HEK293 (cell line): Measurements from ENCODE around the gene LDLRAD3.
A peak's percentile ranks its signal among the peaks of the same experiment; 100 is the strongest.

ENCODE experiments used
- PRDM1 ChIP-seq: fragments of 450-650 bp; formaldehyde crosslinking; IDR thresholded peaks from 2 replicates; pipeline ENCODE4; 2016; ENCODE audit warnings: missing biosample characterization, missing genetic modification characterization
- SP2 ChIP-seq: fragments of 450-650 bp; formaldehyde crosslinking; IDR thresholded peaks from 2 replicates; pipeline ENCODE4 v1.5.1; 2016; ENCODE audit warnings: missing biosample characterization, missing genetic modification characterization
- ZBTB11 ChIP-seq: fragments of 450-650 bp; formaldehyde crosslinking; conservative IDR thresholded peaks from 2 replicates; pipeline ENCODE4 v1.5.1; 2016; ENCODE audit warnings: low read depth, missing biosample characterization, missing genetic modification characterization
- ZBTB49 ChIP-seq: fragments of 450-650 bp; formaldehyde crosslinking; IDR thresholded peaks from 2 replicates; pipeline ENCODE4 v1.5.1; 2016; ENCODE audit warnings: missing biosample characterization, missing genetic modification characterization, low read depth
- ZNF138 ChIP-seq: fragments of 450-650 bp; formaldehyde crosslinking; IDR thresholded peaks from 2 replicates; pipeline ENCODE4 v1.5.1; 2016; ENCODE audit warnings: missing biosample characterization, missing genetic modification characterization, borderline replicate concordance
- ZNF155 ChIP-seq: fragments of 450-650 bp; formaldehyde crosslinking; IDR thresholded peaks from 2 replicates; pipeline ENCODE4 v1.5.1; 2016; ENCODE audit warnings: missing biosample characterization, missing genetic modification characterization
- ZNF433 ChIP-seq: fragments of 450-650 bp; formaldehyde crosslinking; IDR thresholded peaks from 2 replicates; pipeline ENCODE4 v1.5.1; 2016; ENCODE audit warnings: missing biosample characterization, missing genetic modification characterization, low read depth
- ZNF585B ChIP-seq: fragments of 450-650 bp; formaldehyde crosslinking; IDR thresholded peaks from 2 replicates; pipeline ENCODE4 v1.5.1; 2016; ENCODE audit warnings: missing biosample characterization, missing genetic modification characterization
- ZNF624 ChIP-seq: fragments of 450-650 bp; formaldehyde crosslinking; IDR thresholded peaks from 2 replicates; pipeline ENCODE4 v1.5.1; 2017; ENCODE audit warnings: missing biosample characterization, missing genetic modification characterization
- ZNF629 ChIP-seq: fragments of 450-650 bp; formaldehyde crosslinking; IDR thresholded peaks from 2 replicates; pipeline ENCODE4 v1.5.1; 2017; ENCODE audit warnings: missing biosample characterization, missing genetic modification characterization
- ZNF660 ChIP-seq: fragments of 450-650 bp; IDR thresholded peaks from 2 replicates; pipeline ENCODE4 v1.5.1; 2018; ENCODE audit warnings: missing biosample characterization, mild to moderate bottlenecking, missing genetic modification characterization
- ZNF677 ChIP-seq: fragments of 450-650 bp; IDR thresholded peaks from 2 replicates; pipeline ENCODE4 v1.5.0; 2018; ENCODE audit warnings: missing biosample characterization, mild to moderate bottlenecking, missing genetic modification characterization, moderate library complexity
- ZNF692 ChIP-seq: fragments of 450-650 bp; formaldehyde crosslinking; IDR thresholded peaks from 2 replicates; pipeline ENCODE4 v1.5.1; 2016; ENCODE audit warnings: missing biosample characterization, missing genetic modification characterization
- ZNF76 ChIP-seq: fragments of 450-650 bp; formaldehyde crosslinking; IDR thresholded peaks from 2 replicates; pipeline ENCODE4; 2016; ENCODE audit warnings: low read depth, missing biosample characterization, missing genetic modification characterization, borderline replicate concordance
- ZNF837 ChIP-seq: fragments of 450-650 bp; formaldehyde crosslinking; IDR thresholded peaks from 2 replicates; pipeline ENCODE4 v1.5.1; 2016; ENCODE audit warnings: missing biosample characterization, missing genetic modification characterization
- TF ChIP-seq, protein P1 (sequence below): fragments of 450-650 bp; formaldehyde crosslinking; IDR thresholded peaks from 2 replicates; pipeline ENCODE4; 2016; ENCODE audit warnings: missing biosample characterization, missing genetic modification characterization
- TF ChIP-seq, protein P2 (sequence below): fragments of 450-650 bp; formaldehyde crosslinking; optimal IDR thresholded peaks from 2 replicates; pipeline ENCODE3; 2016; ENCODE audit warnings: missing biosample characterization, mild to moderate bottlenecking, missing genetic modification characterization
- TF ChIP-seq, protein P3 (sequence below): fragments of 450-650 bp; formaldehyde crosslinking; IDR thresholded peaks from 2 replicates; pipeline ENCODE4 v1.5.1; 2016; ENCODE audit warnings: missing biosample characterization, missing genetic modification characterization

The LDLRAD3 gene

GRCh38 chr11:36149538-36150242 is 205.8 kb downstream of the LDLRAD3 start (continued):
- TF ChIP-seq, protein P1, sequence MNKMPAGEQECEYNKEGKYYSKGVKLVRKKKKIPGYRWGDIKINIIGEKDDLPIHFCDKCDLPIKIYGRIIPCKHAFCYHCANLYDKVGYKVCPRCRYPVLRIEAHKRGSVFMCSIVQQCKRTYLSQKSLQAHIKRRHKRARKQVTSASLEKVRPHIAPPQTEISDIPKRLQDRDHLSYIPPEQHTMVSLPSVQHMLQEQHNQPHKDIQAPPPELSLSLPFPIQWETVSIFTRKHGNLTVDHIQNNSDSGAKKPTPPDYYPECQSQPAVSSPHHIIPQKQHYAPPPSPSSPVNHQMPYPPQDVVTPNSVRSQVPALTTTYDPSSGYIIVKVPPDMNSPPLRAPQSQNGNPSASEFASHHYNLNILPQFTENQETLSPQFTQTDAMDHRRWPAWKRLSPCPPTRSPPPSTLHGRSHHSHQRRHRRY (tag by site-specific recombination) = no peak
- no peak for TF ChIP-seq ZBTB11 (tag by site-specific recombination)
- no peak for TF ChIP-seq ZBTB49
- no peak for TF ChIP-seq ZNF138 (tag by site-specific recombination)
- no peak for TF ChIP-seq ZNF837 (tag by site-specific recombination)
- TF ChIP-seq, protein P2, sequence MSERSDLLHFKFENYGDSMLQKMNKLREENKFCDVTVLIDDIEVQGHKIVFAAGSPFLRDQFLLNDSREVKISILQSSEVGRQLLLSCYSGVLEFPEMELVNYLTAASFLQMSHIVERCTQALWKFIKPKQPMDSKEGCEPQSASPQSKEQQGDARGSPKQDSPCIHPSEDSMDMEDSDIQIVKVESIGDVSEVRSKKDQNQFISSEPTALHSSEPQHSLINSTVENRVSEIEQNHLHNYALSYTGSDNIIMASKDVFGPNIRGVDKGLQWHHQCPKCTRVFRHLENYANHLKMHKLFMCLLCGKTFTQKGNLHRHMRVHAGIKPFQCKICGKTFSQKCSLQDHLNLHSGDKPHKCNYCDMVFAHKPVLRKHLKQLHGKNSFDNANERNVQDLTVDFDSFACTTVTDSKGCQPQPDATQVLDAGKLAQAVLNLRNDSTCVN = no peak
- TF ChIP-seq ZNF155 (tag by site-specific recombination) = no peak
- peak; percentile 90 for TF ChIP-seq ZNF660 (tag by site-specific recombination)
- peak; percentile 65; the same call in 1 of the 2 replicates for TF ChIP-seq ZNF76 (tag by site-specific recombination)
- TF ChIP-seq ZNF433 (tag by site-specific recombination) = no peak
- TF ChIP-seq ZNF585B (tag by site-specific recombination) = no peak
- TF ChIP-seq, protein P3, sequence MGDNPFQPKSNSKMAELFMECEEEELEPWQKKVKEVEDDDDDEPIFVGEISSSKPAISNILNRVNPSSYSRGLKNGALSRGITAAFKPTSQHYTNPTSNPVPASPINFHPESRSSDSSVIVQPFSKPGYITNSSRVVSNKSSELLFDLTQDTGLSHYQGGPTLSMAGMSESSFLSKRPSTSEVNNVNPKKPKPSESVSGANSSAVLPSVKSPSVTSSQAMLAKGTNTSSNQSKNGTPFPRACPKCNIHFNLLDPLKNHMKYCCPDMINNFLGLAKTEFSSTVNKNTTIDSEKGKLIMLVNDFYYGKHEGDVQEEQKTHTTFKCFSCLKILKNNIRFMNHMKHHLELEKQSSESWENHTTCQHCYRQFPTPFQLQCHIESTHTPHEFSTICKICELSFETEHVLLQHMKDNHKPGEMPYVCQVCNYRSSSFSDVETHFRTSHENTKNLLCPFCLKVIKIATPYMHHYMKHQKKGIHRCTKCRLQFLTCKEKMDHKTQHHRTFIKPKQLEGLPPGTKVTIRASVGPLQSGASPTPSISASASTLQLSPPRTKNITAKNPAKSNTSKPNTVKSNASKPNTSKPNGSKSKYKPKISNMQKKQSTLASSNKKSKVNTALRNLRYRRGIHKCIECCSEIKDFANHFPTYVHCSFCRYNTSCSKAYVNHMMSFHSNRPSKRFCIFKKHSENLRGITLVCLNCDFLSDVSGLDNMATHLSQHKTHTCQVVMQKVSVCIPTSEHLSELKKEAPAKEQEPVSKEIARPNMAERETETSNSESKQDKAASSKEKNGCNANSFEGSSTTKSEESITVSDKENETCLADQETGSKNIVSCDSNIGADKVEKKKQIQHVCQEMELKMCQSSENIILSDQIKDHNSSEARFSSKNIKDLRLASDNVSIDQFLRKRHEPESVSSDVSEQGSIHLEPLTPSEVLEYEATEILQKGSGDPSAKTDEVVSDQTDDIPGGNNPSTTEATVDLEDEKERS (tag by site-specific recombination) = peak; percentile 80; the same call in 1 of the 2 replicates
- TF ChIP-seq ZNF624 (tag by site-specific recombination) = no peak
- peak; percentile 96 for TF ChIP-seq ZNF629 (tag by site-specific recombination)
- peak; percentile 90 for TF ChIP-seq ZNF692
- peak; percentile 77 for TF ChIP-seq PRDM1 (tag by site-specific recombination)
- TF ChIP-seq SP2 (tag by site-specific recombination) = 0 out of 2 replicates have a peak, but pooled peaks have one; percentile 17
- TF ChIP-seq ZNF677 = no peak
- TF ChIP-seq, all 188 proteins: peak for 60
